SH-SY5Y (cell line): ENCODE measurements around the gene VPS35.

ENCODE experiments used
- GATA2 ChIP-seq: IDR thresholded peaks from 2 replicates; pipeline ENCODE4 v1.6.1; 2011; ENCODE audit warnings: mild to moderate bottlenecking, low read depth, low read length
- GATA3 ChIP-seq: IDR thresholded peaks from 2 replicates; pipeline ENCODE4 v1.6.1; 2011; ENCODE audit warnings: low read depth, mild to moderate bottlenecking, low read length, moderate library complexity

- TF ChIP-seq GATA2 (no peak), GATA3 (no peak)
Observed at GRCh38 chr16:46688654-46689364, at the start of gene VPS35.
